Fibroblast of villous mesenchyme (primary cell): ENCODE data around the gene WFDC1. TPM values are rescaled to one million over a fixed set of nuclear protein-coding genes. Genes with fewer than 3 reads are reported as not detected.

Experiments used
- DNase-seq: peaks from one replicate; pipeline ENCODE4 v3.0.0-alpha.2; 2010; ENCODE audit warnings: low read depth
- H3K4me3 ChIP-seq: 2 replicates; pipeline ENCODE4 v1.5.1; 2011; ENCODE audit warnings: low read depth, mild to moderate bottlenecking, low read length
- CTCF ChIP-seq: IDR thresholded peaks from 2 replicates; pipeline ENCODE4 v1.5.1; 2012; ENCODE audit warnings: low read depth, mild to moderate bottlenecking, low read length; ENCODE audit not compliant: insufficient read depth
- total RNA-seq: library from RNA; depleted of rRNA; stranded (reverse); fragments of >200 nt; gene quantifications from 2 replicates; pipeline ENCODE4 v1.2.3, GENCODE V29; 2012

WFDC1 gene
- total RNA-seq, 1 donor: 8.2 TPM

- no peak for TF ChIP-seq CTCF
- H3K4me3 ChIP-seq: peak overlapping the region; percentile 35
- DNase-seq: no peak
These were observed 654 bp downstream of the WFDC1 start for GRCh38 chr16:84295203-84295860.

DNA sequence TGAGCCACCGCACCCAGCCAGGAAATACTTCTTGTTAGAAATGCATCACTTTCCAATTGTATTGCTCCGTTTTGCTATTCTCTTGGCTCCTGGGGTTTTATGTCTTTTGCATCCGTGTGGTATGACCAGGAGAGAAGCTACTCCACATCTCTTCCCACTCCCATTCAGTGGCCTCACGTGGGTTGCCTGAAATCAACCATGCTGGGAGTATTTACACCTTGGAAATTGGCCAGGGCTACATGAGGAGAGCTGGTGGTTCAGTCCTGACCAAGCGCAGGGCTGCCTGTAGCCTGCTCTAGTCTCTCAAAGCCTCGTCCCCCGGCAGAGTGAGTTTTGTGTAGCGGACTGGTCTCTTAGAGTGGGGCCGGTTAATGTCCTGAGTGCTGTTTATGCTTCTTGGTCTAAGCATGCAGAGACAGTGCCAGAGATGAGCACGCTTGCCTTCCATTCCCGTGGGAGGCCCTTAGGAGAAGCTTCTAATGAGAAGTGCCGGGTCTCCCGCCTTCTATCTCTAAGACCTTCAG, 3.8 kb downstream of the WFDC1 start:
- no peak for TF ChIP-seq CTCF
- H3K4me3 ChIP-seq: no peak overlapping the region
- DNase-seq: no peak

DNA sequence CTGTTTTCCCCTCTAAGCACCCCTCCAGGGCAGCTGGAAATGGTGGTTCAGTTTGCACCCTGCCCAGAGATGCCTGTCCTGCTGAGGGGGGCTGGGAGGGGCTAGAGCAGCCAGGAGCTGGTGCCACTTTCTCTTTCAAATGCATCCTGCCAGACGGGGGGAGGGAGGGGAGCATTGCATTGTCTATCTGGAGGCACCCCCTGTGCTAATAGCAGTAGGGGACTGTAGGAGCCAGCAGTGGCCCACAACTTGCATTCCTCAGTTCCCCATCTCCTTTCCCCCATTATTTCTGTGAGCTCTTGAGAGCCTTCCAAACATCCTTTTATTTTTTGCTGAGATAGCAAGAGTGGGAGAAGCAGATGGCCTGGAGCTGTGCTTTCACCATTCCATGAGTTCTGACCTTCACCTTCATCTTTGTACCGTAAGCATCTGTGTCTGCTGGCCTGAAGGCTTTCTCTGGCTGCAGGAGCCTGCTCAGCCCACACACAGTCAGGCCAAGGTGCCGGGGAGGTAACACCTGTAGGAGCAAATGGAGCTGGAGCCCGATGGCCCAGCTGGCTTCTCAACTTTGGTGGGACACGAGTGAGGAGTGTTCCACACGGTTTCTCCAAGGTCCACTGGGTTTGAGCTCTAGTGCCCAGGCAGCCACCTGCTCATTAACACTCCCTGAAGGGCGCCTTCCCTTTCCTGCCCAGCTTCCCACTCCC, 5.2 kb downstream of the WFDC1 start:
- DNase-seq: no peak
- no peak for TF ChIP-seq CTCF
- no peak overlapping the region for H3K4me3 ChIP-seq

DNA sequence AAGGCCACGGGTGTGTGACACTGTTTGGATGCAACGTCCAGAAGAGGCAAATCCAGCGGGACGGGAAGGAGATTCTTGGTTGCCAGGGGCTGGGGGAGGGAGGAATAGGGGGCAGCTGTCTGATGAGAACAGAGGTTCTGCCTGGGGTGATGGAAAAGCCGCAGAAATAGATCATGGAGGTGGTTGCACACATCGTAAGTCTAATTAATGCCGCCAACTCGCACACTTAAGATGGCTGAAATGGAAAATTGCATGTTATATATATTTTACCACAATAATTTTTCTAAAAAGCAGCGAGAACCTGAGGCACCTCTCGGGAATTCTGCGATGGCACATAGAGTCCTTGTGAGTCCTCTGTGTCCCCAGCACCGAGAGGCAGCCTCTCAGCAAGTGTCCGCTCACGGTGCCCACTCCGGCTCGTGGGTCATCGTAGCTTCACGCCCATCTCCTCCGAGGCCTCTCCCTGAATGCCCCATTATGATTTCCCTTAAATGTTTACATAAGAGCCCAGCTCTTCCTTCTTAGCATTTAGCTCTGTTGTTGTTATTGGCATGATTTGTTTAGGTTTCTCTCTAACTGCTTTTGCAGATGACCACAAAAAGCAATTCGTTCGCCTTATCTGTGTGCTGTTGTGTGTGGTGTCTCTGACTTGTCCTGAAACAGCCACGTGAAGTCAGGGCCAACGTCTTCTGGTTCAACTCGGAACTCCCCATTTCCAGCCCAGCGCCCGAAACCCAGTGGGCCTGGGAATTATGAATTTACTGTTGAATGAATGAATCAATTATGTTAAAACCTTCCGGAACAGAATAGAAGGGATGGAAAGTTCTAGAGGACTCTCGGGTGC, 7.7 kb downstream of the WFDC1 start:
- H3K4me3 ChIP-seq: no peak overlapping the region
- no peak for TF ChIP-seq CTCF
- peak; percentile 51 for DNase-seq

DNA sequence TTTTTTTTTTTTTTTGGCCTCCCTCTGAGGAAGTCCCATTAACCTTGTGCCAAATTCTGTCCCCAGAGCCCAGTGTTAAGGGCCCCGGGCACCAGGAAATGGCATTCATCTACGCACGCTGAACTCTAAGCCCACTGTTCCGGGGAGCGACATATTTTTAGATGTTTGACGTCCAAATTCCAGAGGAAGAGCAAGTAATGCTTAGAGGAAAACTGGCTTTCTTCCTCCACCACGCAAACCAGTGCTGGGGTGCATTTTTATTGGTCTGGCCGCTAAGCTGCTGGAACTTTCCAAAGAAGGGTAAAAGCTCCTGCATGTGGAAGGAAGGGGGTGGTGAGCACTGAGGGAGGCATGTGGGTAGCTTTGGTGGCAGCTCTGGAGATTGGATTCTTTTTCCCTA, 8.3 kb downstream of the WFDC1 start:
- no peak for TF ChIP-seq CTCF
- peak; percentile 88 for DNase-seq
- H3K4me3 ChIP-seq: no peak overlapping the region

DNA sequence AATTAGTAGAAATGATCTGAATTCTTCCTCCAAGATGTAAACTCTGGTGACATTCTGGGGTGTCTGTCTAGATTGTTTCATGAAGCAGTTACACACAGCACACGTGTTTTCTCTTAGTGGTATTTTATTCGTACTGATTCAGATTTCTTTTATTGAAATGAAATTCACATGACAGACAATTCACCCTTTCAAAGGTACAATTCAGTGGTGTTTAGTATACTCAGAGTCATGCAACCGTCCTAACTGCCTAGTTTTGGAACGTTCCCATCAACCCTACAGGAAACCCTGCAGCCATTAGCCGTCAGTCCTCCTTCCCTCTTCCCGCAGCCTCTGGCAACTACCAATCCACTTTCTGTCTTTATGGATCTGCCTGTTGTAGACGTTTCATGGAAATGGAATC, 8.8 kb downstream of the WFDC1 start:
- TF ChIP-seq CTCF: no peak
- H3K4me3 ChIP-seq: no peak overlapping the region
- DNase-seq: no peak
